Stomach (tissue), 9 donors: ENCODE measurements around the gene RPTOR. TPM values are rescaled to one million over a fixed set of nuclear protein-coding genes. Genes with fewer than 3 reads are reported as not detected.

Source experiments
- DNase-seq, 2 donors: peaks; one replicate each; pipeline versions ENCODE4 v3.0.0 to v3.0.0-alpha.2; 2013 to 2019
- H3K27ac ChIP-seq, 5 donors: fragments of 200-600 bp in 4 of 5; sonication (generic) in 4 of 5; one replicate each; pipeline ENCODE4 v1.5.1; 2013 to 2019; ENCODE audit warnings: mild to moderate bottlenecking in 1 of 5, moderate library complexity in 1 of 5
- H3K27me3 ChIP-seq, 3 donors: fragments of 200-600 bp; sonication (generic); one replicate each; pipeline ENCODE4 v1.5.1; 2017 to 2019; ENCODE audit warnings: mixed run types in 1 of 3
- H3K36me3 ChIP-seq, 4 donors: fragments of 200-600 bp; sonication (generic); 1 replicate in 3 of 4; 2 replicates in 1 of 4; pipeline ENCODE4 v1.5.1; 2016 to 2019
- H3K4me1 ChIP-seq, 4 donors: fragments of 200-600 bp; sonication (generic); one replicate each; pipeline ENCODE4 v1.5.1; 2016 to 2019
- H3K4me3 ChIP-seq, 4 donors: fragments of 200-600 bp; sonication (generic) in 3 of 4; one replicate each; pipeline ENCODE4 v1.5.1; 2016 to 2019; ENCODE audit warnings: mild to moderate bottlenecking in 1 of 4
- H3K9me3 ChIP-seq, 4 donors: fragments of 200-600 bp; sonication (generic); one replicate each; pipeline ENCODE4 v1.5.1; 2016 to 2019
- CTCF ChIP-seq, 7 experiments: fragments of 450-650 bp in 4 of 7; fragments of 200-600 bp in 3 of 7; sonication (generic) in 3 of 7; IDR thresholded peaks; one replicate each; pipeline ENCODE4 v1.5.1; 2016 to 2019; ENCODE audit warnings: antibody characterized with exemption in 7 of 7, control low read depth in 2 of 7, mild to moderate bottlenecking in 1 of 7
- EP300 ChIP-seq: sonication (generic); formaldehyde crosslinking; IDR thresholded peaks from one replicate; pipeline ENCODE4 v1.6.1; 2017; ENCODE audit warnings: antibody characterized with exemption
- POLR2A ChIP-seq, 4 donors: fragments of 450-650 bp; IDR thresholded peaks; one replicate each; pipeline ENCODE4 v1.6.1; 2016; ENCODE audit warnings: antibody characterized with exemption in 4 of 4, control low read depth in 2 of 4, mild to moderate bottlenecking in 1 of 4, moderate library complexity in 1 of 4
- POLR2AphosphoS5 ChIP-seq, 3 donors: sonication (generic); formaldehyde crosslinking; IDR thresholded peaks; one replicate each; pipeline ENCODE4 v1.6.1; 2016; ENCODE audit warnings: antibody characterized with exemption in 3 of 3
- WGBS, 5 donors: extraction: QIAGEN DNeasy Blood & Tissue Kit in 3 of 5; methylation state at CpG; one replicate each; pipeline versions ENCODE4 v1.1.5 to v1.1.7; 2013 to 2018; 5-methylcytosine and 5-hydroxymethylcytosine counted together
- intact Hi-C: fragments of 100-400 bp; cut with DNase I; formaldehyde crosslinking; loops from one replicate; pipeline ENCODE4 v1.15.1; 2023; ENCODE audit warnings: low total_unique reads
- polyA plus RNA-seq, 3 donors: library from polyadenylated mRNA; stranded (reverse); fragments of 200-250 nt; gene quantifications; one replicate each; pipeline ENCODE4 v1.2.3, GENCODE V29; 2013
- total RNA-seq, 5 donors: library from RNA; depleted of rRNA; stranded (reverse); fragments of >200 nt; gene quantifications; one replicate each; pipeline versions ENCODE4 v1.1.0 to v1.2.3, GENCODE V29; 2014 to 2016
- donor health status: healthy with polysubstance abuse.
- donor health status: Bipolar disorder and iron deficiency.
- donor health status: healthy.

The RPTOR gene
- total and polyA plus RNA-seq, 8 donors: 3.8 to 103 (median 19.3) TPM

- H3K36me3 ChIP-seq: peaks cover 0 to 5% (median 0%) of the 10 kb centered on the region in 4 donors
- TF ChIP-seq EP300 (no peak), CTCF (IDR thresholded peaks at IDR 0.05) (no peak), POLR2A (IDR thresholded peaks at IDR 0.05) (no peak), POLR2AphosphoS5 (IDR thresholded peaks at IDR 0.05) (no peak)
- WGBS, 5 donors: 92 to 99% (median 97%) methylated on average over 3 of the region's 3 CpGs
- intact Hi-C loops: no loop called here
- no peaks in the 10 kb centered on the region for H3K9me3 ChIP-seq
- no peak overlapping the region for H3K4me3 ChIP-seq
- no peaks in the 10 kb centered on the region for H3K27me3 ChIP-seq
- H3K4me1 ChIP-seq: peaks cover 4 to 6% (median 5%) of the 10 kb centered on the region in 4 donors
- no peak for DNase-seq
- no peak overlapping the region for H3K27ac ChIP-seq
These were observed 99.9 kb downstream of the RPTOR start for GRCh38 chr17:80644536-80644935.

GRCh38 chr17:80645706-80646325 is 101.2 kb downstream of the RPTOR start:
- no peaks in the 10 kb centered on the region for H3K9me3 ChIP-seq
- peaks cover 7 to 14% (median 13%) of the 10 kb centered on the region in 4 donors for H3K4me1 ChIP-seq
- no peaks in the 10 kb centered on the region for H3K27me3 ChIP-seq
- H3K27ac ChIP-seq: no peak overlapping the region
- intact Hi-C loops: no loop called here
- no peak overlapping the region for H3K4me3 ChIP-seq
- WGBS, 5 donors: 84 to 92% (median 90%) methylated on average over 11 of the region's 11 CpGs
- peaks cover 0 to 5% (median 0%) of the 10 kb centered on the region in 4 donors for H3K36me3 ChIP-seq
- no peak for DNase-seq
- TF ChIP-seq POLR2A (IDR thresholded peaks at IDR 0.05): no peak
- TF ChIP-seq POLR2AphosphoS5 (IDR thresholded peaks at IDR 0.05): no peak
- no peak for TF ChIP-seq CTCF (IDR thresholded peaks at IDR 0.05)
- no peak for TF ChIP-seq EP300

DNA sequence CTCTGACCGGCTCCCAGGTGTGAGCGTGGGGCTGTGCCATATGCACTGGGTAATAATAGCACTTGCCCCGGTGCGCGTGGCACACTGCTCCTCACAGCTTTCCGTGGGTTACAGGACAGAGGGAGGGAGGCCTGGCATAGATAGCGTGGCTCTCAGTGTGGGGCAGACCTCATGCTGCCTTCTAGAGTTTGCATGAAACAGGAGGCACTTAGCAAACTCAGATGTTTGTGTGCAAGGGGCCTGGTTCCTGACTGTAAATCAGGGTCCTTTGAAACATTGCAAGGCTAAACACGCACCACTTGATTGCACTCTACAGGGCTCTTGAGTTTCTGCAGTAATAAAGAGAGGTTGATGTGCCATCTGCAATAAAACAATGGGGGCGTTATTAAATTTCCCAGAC is 101.7 kb downstream of the RPTOR start:
- Histone ChIP-seq H3K27ac (no peak overlapping the region), H3K4me1 (peaks cover 7 to 14% (median 13%) of the 10 kb centered on the region in 4 donors), H3K36me3 (peaks cover 0 to 5% (median 0%) of the 10 kb centered on the region in 4 donors), H3K4me3 (no peak overlapping the region), H3K9me3 (no peaks in the 10 kb centered on the region), H3K27me3 (no peaks in the 10 kb centered on the region)
- intact Hi-C loops: no loop called here
- DNase-seq: no peak
- TF ChIP-seq POLR2AphosphoS5 (IDR thresholded peaks at IDR 0.05) (no peak), POLR2A (IDR thresholded peaks at IDR 0.05) (no peak), CTCF (IDR thresholded peaks at IDR 0.05) (no peak), EP300 (no peak)
- 88 to 96% (median 91%) methylated on average over 5 to 9 of the region's 9 CpGs for WGBS, 5 donors

- DNase-seq: no peak
- Histone ChIP-seq H3K36me3 (peaks cover 0 to 5% (median 0%) of the 10 kb centered on the region in 4 donors), H3K9me3 (no peaks in the 10 kb centered on the region), H3K4me3 (no peak overlapping the region), H3K4me1 (peaks cover 7 to 14% (median 13%) of the 10 kb centered on the region in 4 donors), H3K27me3 (no peaks in the 10 kb centered on the region), H3K27ac (no peak overlapping the region)
- TF ChIP-seq EP300 (no peak), CTCF (IDR thresholded peaks at IDR 0.05) (no peak), POLR2AphosphoS5 (IDR thresholded peaks at IDR 0.05) (no peak), POLR2A (IDR thresholded peaks at IDR 0.05) (no peak)
- intact Hi-C loops: no loop called here
- WGBS, 5 donors: 70 to 83% (median 76%) methylated on average over 6 of the region's 6 CpGs
These were observed 103.1 kb downstream of the RPTOR start for GRCh38 chr17:80647746-80648145.
